GM21576 (cell line): ENCODE measurements around the gene FBXO28.

Source experiments
- ATAC-seq: cut with Tn5 transposase; IDR thresholded peaks from one replicate; pipeline ENCODE4 v1.9.1; 2021; ENCODE audit warnings: mild to moderate bottlenecking, moderate library complexity; ENCODE audit not compliant: unreplicated experiment

FBXO28 gene

DNA sequence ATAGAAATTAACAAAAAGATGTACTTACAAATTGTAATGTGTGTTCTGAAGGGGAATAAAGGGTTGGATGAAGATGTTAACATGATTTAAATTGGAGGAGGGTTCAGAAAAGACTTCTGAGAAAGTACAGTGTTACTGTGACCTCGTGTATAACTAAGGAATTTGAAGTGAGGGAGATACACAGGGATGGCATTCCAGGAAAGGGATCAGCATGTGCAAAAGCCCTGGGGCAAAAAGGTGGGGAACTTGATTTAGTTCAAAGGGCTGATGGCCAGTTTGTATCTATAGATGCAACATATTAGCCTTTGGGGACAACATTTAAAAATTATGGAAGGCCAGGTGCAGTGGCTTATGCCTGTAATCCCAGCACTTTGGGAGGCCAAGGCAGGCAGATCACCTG is 35.8 kb downstream of the FBXO28 start:
- ATAC-seq: no peak

DNA sequence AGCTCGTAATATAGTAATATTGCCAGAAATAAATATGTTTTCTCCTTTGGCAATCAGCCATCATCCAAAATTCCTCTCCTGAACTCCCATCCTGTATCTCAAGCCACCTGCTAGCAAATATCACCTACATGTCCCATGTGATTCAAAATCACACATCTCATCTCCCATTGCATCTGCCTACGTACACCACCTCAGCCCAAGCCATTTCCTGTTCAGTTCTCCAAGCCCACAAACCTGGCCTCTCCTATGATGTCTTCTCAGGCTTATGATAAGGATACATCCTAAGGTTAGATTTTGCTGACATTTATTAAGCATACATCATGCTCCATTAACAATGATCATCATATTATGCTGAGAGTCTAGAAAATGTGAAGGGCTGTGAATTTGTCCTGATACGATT is 37.2 kb downstream of the FBXO28 start:
- no peak for ATAC-seq

DNA sequence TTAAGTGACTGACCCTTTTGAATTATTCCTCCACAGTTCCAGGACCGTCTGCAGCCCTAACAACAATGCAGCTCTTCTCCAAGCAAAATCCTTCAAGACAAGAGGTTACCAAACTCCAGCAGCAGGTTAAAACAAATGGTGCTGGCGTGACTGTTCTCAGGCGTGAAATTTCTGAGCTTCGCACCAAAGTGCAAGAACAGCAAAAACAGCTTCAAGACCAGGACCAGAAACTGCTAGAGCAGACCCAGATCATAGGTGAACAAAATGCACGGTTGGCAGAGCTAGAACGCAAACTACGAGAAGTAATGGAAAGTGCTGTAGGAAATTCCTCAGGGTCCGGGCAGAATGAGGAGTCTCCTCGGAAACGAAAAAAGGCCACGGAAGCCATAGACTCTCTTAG is 43.4 kb downstream of the FBXO28 start:
- no peak for ATAC-seq

DNA sequence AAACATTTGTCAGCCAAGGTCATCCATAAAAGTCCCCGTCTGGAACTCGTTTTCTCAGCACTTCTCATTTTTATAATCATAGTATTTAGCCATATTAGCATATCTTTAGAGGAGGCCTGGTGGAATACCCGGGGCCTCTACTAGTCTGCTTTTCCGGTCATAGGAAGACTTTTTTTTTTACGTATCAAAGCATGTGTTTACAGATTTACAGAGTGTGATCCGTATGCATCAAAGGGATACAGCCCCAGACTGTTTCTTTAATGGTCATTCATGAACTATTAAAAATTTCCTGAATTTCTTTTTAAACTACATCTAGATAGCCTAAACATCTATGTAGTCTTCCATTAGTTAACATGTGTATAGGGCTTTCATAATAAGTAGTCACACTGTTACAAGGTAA is 45.6 kb downstream of the FBXO28 start:
- ATAC-seq: no peak

DNA sequence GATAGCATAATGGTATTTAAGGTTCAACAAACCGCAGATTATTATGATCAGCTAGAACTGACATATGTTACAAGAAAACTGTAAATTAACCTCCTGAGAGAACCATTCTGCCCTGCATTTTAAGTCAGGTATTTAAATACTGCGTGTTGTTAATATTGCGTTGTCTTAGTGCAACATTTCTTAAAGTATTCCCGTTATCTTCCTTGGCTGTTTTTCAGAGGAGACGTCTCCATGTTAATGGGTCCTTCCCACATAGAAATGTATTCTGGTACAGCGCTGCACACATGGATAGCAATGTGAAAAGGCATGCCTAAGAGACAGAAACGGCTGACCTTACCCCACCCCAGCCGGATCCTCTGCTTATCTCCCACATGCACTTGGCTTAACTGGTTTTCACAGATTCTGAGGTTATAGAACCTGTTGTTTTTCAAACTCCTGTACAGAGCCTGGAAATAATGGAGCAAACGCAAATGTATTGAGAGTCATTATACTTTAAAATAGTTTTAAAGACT is 46.3 kb downstream of the FBXO28 start:
- no peak for ATAC-seq

DNA sequence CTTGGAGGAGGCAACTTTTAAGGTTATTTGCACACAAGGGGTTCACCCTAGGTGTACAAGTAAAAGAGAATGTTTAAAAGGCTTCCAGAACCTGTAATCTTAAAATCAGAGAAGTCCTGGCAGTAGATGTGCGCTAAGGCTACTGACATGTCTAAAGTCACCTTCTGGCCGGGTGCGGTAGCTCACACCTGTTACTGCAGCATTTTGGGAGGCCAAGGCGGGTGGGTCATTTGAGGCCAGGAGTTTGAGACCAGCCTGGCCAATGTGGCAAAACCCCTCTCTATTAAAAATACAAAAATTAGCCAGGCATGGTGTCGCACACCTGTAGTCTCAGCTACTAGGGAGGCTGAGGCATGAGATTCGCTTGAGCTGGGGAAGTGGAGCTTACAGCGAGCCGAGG is 48.9 kb downstream of the FBXO28 start:
- no peak for ATAC-seq

DNA sequence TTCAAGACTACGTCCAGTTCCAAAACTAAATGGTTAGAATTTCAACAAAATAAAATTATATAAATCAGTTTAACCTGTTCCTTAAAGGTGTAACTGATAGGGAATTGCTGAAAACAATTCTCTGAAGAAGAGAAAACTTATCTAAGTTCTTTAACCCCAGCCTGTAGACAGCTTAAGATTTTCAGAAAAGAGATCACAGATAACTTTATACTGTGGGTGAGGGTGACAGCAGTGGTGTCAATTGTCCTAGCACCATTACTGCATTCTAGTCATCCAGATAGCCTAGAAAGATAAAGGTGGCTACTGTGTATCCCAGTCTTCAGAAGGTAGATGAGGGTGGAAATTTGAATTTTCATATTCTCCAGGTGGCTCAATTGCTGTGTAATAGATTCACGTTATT is 49.4 kb downstream of the FBXO28 start:
- ATAC-seq: no peak

DNA sequence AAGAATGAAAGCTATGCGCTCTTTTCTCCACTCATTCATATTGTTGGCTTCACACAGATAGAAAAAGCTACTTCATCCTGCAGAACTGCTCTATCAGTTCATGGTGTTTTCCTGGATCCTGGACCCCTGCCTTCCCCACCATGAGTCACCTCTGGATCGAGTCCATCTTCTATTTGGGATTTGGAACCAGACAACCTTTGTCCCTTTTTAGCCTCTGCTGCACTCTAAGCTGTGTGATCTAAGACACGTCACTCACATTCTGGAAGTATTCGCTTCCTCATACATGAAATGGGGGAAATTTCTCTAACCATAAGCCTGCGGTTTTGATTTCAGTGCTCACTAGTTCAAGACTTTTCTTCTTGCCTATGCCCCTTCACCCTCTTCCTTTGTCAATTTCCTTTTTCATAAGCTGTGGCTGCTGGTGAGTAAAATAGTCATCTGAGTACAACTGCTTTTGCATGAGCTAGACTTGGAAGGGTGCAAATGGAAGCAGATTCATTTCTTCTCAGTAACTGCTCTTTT is 55.0 kb downstream of the FBXO28 start:
- peak; percentile 95 for ATAC-seq

DNA sequence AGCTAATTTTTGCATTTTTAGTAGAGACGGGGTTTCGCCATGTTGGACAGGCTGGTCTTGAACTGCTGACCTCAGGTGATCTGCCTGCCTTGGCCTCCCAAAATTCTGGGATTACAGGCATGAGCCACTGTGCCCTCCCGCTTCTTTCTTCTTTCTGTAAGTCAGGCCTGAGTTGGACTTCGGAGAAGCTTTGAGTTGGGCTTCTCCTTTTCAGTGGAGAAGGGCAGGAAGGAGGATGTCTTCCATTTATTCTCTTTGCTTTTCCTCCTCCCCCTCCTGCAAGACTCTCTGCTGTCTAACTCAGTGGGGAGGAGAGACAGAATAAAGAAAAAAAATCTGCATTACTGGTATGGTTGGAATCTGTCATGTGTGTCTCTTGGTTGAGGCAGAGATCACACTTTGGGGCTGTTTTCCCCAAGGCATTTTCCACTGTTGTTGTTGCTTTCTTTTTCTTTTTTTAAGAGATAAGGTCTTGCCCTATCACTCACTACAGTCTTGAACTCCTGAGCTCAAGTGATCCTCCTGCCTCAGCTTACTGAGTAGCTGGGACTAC is 55.9 kb downstream of the FBXO28 start:
- no peak for ATAC-seq

DNA sequence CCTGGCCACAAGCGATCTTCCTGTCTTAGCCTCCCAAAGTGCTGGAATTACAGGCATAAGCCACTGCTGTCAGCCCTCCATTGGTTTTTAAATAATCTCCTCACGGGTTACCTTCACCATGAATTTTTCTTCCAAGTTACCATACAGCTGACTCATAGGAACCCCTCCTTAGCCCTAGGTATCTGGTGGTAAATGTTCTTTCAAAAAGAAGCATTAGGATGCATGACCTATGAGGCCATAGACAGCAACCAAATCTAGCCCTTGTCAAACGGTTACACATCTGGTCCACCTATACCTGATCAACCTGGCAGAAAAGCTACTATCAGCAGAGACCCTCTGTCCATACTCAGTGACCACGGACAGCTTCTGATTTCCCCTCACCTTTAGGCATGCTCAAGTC is 56.4 kb downstream of the FBXO28 start:
- ATAC-seq: no peak

DNA sequence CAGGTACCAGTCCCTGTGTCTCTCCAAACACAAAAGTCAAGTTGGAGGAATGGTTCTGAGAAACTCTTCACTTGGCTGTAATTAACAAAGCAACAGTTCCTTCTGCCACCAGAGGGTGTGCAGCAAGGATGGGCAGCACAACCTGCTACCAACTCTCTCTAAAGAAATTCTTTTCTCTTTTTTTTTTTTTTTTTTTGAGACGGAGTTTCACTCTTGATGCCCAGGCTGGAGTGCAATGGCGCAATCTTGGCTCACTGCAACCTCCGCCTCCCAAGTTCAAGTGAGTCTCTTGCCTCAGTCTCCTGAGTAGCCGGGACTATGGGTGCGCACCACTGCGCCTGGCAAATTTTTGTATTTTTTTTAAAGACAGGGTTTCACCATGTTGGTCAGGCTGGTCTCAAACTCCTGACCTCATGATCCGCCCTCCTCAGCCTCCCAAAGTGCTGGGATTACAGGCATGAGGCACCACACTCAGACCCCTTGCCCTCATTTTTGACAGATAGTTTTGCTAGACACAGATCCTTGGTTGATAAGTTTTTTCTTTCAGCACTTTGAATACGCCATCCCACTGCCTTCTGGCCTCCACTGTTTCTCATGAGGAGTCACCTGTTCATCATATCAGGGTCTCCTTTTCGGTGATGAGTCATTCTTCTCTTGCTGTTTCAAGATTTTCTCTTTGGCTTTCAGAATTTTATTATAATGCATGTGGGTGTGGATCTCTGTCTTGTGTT is 57.0 kb downstream of the FBXO28 start:
- no peak for ATAC-seq

DNA sequence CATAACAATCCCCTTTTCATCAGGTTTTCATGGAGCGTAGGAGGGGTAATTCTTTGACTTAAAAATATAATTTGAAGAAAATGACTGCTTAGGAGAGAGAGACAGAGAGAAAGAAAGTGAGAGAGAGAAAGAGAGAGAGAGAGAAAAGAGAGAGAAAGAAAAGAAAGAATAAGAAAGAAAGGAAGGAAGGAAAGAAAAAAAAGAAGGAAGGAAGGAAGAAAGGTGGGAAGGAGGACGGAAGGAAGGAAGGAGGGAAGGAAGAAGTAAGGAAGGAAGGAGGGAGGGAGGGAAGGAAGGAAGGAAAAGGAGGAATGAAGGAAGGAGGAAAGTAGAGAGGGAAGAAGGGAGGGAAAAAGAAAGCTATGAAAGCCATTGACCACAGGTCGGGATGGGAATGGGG is 58.3 kb downstream of the FBXO28 start:
- ATAC-seq: no peak

DNA sequence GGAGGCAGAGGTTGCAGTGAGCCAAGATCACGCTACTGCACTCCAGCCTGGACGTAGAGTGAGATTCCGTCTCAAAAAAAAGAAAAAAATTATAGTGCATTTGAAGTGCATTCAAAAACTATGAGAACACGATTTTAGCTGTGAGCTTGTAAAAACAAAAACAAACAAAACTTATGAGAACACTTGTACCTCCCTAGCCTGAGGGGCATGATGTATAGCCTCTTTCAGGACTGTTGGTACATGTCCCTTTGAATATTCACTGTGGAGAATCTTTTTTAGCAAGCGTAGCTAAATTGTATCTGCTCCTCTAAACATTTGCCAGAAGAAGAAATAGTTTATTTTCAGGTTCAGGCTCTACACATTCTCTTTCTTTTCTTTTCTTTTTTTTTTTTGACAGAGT is 59.6 kb downstream of the FBXO28 start:
- no peak for ATAC-seq

DNA sequence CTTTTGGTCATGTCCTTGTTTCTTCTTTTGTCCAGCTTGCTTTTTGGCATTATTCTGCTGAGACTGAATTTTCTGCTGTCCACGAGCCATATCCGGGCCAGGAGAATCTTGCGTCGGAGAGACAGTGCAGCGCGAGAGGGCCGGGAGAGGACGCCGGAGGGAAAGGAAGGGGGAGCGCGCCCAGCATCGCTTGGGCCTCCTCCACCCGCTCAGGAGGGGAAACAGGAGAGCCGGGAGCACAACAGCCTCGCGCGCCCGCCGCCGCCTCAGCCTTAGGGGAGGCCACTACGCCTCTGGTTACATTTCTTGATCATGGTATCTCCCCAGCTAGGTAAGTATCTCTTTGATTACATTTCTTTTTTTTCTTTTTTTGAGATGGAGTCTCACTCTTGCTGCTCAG is 61.7 kb downstream of the FBXO28 start:
- no peak for ATAC-seq

DNA sequence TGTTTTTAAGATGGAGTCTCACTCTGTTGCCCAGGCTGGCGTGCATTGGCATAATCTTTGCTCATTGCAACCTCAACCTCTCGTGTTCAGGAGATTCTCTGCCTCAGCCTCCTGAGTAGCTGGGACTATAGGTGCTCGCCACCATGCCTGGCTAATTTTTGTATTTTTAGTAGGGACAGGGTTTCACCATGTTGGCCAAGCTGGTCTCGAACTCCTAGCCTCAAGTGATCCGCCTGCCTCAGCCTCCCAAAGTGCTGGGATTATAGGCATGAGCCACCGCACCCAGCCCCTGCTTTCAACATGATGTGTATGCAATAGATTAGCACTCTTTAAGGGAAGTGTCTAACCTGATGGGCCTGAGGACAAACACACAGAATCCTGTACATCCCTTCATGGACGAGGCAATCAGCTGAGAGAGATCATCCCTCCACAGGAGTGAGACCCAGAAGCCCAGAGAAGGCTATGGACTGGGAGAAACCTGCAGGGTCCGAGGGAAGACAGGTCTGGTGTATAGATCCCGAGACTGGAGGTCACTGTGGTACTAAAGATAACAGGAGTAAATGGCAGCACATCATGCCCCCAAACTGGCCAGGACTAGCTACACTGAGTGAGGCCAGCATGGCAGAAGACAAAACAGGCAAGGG is 63.6 kb downstream of the FBXO28 start:
- ATAC-seq: no peak

DNA sequence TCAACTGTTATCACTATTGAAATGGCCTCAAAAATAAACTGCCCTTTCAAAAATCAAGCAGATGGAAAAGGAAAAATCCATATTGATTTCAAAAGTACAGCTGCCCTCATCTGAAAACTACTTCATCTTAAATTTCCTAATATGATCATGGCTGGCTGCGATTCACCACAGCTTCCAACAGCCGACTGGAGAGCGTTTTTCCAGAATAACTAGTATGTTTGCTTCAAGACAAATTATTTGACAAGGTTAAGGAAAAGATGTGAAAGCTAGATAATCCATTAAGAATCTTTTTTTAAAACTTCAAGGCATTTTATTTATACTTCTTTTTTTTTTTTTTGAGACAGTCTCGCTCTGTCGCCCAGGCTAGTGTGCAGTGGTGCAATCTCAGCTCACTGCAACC is 65.0 kb downstream of the FBXO28 start:
- no peak for ATAC-seq

DNA sequence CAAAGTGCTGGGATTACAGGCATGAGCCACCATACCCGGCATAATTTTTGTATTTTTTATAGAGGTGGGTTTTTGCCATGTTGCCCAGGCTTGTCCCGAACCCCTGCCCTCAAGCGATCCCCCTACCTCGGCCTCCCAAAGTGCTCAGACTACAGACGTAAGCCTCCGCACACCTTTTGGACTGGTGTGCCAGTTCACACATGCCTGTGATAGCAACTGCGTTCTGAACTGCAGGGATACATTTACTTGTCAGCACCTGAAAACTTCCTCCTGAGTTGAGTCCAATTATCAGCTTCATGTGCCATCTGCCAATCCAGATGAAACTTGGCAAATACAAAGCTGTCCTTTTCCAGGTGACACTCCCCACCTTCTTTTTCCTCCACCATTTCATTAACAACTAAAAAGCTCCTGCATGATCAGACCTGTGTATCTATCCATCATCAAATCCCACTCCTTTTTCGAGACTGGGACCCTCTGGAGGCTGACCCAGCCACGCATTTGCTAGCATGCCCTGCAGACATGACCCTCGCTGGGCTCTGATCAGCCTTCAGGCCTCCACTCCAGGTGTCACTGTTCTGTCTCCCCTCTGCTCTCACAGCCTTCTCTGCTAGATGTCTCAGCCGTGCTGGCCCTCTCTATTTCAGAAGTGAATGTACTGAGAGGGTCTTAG is 67.0 kb downstream of the FBXO28 start:
- ATAC-seq: no peak

DNA sequence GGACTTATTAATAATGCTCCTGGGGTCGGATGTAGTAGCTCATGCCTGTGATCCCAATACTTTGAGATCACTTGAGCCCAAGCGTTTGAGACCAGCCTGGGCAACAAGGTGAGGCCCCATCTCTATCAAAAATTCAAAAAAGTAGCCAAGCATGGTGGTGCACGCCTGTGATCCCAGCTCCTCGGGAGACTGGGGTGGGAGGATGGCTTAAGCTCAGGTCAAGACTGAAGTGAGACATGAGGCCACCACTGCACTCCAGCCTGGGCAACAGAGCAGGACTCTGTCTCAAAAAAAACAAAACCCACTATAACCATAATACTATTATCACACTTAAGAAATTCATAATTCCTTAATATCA is 67.5 kb downstream of the FBXO28 start:
- no peak for ATAC-seq

DNA sequence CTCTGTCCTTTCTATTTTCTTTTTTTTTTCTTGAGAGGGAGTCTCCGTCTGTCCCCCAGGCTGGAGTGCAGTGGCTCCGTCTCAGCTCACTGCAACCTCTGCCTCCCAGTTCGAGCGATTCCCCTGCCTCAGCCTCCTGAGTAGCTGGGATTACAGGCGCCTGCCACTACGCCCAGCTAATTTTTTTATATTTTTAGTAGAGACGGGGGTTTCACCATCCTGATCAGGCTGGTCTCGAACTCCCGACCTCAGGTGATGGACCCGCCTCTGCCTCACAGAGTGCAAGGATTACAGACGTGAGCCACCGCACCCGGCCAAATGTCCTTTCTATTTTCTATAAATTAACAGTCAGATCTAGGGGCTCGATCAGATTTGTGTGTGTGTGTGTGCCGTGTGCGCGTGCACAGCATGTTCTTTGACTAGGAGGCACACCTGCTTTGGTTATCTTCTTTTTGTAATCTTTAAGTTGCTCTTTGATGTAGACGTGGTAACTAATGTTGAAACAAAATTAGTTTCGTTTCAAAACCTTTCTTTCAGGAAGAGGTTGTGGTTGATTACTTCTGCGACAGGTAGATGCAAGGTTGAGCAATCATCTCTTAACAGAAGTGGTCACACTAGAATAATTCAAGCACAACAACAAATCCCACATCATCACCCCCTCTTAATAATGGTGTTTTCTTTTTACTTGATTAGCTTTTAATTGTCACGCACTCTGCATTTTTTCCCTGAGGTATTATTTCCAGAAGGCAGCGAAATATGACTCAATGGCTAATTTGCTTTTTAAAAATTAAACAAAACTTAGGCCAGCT is 68.3 kb downstream of the FBXO28 start:
- peak; percentile 44 for ATAC-seq

DNA sequence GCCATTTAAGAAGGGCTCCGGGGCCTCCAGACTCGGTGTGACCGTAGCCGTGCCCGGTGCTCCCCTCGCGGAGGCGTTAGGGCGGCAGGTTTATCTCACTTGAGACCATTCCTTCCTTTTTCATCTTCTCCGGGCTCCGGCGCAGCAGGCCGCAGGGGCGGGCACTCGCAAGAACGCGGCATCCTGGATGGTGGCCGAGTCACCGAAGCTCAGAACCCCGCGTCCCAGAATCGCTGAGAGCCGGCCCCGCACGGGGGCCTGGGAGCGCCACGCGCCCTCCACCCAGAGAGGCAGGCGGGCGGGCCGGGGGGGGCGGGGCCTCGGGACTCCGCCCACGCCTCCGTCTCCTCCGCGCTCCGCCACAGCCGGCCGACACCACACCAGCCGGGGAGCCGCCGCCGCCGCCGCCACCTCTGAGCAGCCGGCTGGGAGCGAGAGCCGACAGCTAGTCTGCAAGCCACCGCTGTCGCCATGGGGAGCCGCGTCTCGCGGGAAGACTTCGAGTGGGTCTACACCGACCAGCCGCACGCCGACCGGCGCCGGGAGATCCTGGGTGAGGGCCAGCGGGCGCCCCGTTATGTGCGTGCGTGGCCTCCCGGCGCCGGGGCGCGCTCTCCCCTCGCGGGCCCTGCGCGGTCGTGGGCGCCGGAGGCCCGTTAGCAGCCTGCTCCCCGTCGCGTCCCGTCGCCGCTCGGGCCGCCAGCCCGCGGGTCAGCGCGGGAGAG is 69.1 kb downstream of the FBXO28 start, which contains the start of gene DEGS1:
TSS of gene DEGS1 (plus strand) at position 375 of the 725 bp plus-strand sequence. CDS start at position 472, 97 bp downstream.
- ATAC-seq: peak; percentile 56
